ENCODE measurements around the gene FAM53A.

The FAM53A gene

GRCh38 chr4:1685235-1686150 is 1.4 kb upstream of the FAM53A start:
- no peak overlapping the region for H4K8ac ChIP-seq (ENCODE audit: low read length)
- peak overlapping the region; percentile 31 for H3K27ac ChIP-seq (ENCODE audit: low read length, poor library complexity, severe bottlenecking)
- H3K14ac ChIP-seq (ENCODE audit: low read length in 2 of 2) = no peak overlapping the region
- peaks cover 27% of the 10 kb centered on the region for H3K4me1 ChIP-seq (ENCODE audit: control insufficient read depth, insufficient read depth, low read depth, low read length)
- H2AK5ac ChIP-seq (ENCODE audit: low read length, severe bottlenecking) = peak overlapping the region; percentile 49
- H3K27me3 ChIP-seq (ENCODE audit: control insufficient read depth in 1 of 2, insufficient read depth in 1 of 2, low read length in 2 of 2) = no peaks in the 10 kb centered on the region
- H3K18ac ChIP-seq (ENCODE audit: low read depth in 1 of 2, low read length in 2 of 2) = no peak overlapping the region
- H3K4me2 ChIP-seq (ENCODE audit: low read length, poor library complexity, severe bottlenecking) = no peak overlapping the region
- H3K23ac ChIP-seq (ENCODE audit: low read length in 2 of 2) = no peak overlapping the region
- H2BK12ac ChIP-seq (ENCODE audit: low read length in 2 of 2) = no peak overlapping the region
- H4K91ac ChIP-seq (ENCODE audit: low read length) = no peak overlapping the region
- peak overlapping the region in 1 of 2 experiments; percentile 79 for H3K4me3 ChIP-seq (ENCODE audit: insufficient read depth in 1 of 2, low read depth in 1 of 2, low read length in 2 of 2)
- no peak overlapping the region for H2BK5ac ChIP-seq (ENCODE audit: low read depth, low read length, poor library complexity, severe bottlenecking)
- H2AFZ ChIP-seq (ENCODE audit: low read depth, low read length) = no peak overlapping the region
- H2BK120ac ChIP-seq (ENCODE audit: low read depth, low read length) = no peak overlapping the region
- no peak for DNase-seq
- H3K36me3 ChIP-seq (ENCODE audit: control insufficient read depth in 1 of 2, insufficient read depth in 2 of 2, low read depth in 1 of 2, low read length in 2 of 2) = peaks cover 3 to 7% of the 10 kb centered on the region in 2 experiments
- H3K9me3 ChIP-seq (ENCODE audit: control insufficient read depth, low read length) = no peaks in the 10 kb centered on the region
- 91% methylated on average over 22 of the region's 23 CpGs for WGBS
- no peak overlapping the region for H3K4ac ChIP-seq (ENCODE audit: low read depth in 1 of 2, low read length in 2 of 2)
- H2BK15ac ChIP-seq (ENCODE audit: low read depth, poor library complexity, severe bottlenecking) = peak overlapping the region; percentile 44
- H3K9ac ChIP-seq (ENCODE audit: low read length) = no peak overlapping the region
- H3K79me1 ChIP-seq (replicated peaks; ENCODE audit: low read length, poor library complexity, severe bottlenecking) = peaks cover 3% of the 10 kb centered on the region

- Histone ChIP-seq H3K23ac (ENCODE audit: low read length in 2 of 2) (no peak overlapping the region), H3K14ac (ENCODE audit: low read length in 2 of 2) (peak overlapping the region in 1 of 2 experiments; percentile 13), H3K36me3 (ENCODE audit: control insufficient read depth in 1 of 2, insufficient read depth in 2 of 2, low read depth in 1 of 2, low read length in 2 of 2) (peaks cover 0 to 3% of the 10 kb centered on the region in 2 experiments), H2BK12ac (ENCODE audit: low read length in 2 of 2) (peak overlapping the region in 1 of 2 experiments; percentile 79), H2BK15ac (ENCODE audit: low read depth, poor library complexity, severe bottlenecking) (peak overlapping the region; percentile 44), H2BK5ac (ENCODE audit: low read depth, low read length, poor library complexity, severe bottlenecking) (no peak overlapping the region), H4K8ac (ENCODE audit: low read length) (peak overlapping the region; percentile 100), H2AFZ (ENCODE audit: low read depth, low read length) (peak overlapping the region; percentile 43), H3K4me1 (ENCODE audit: control insufficient read depth, insufficient read depth, low read depth, low read length) (peaks cover 27% of the 10 kb centered on the region), H3K4me3 (ENCODE audit: insufficient read depth in 1 of 2, low read depth in 1 of 2, low read length in 2 of 2) (peak overlapping the region; percentile 73 to 79), H3K9ac (ENCODE audit: low read length) (peak overlapping the region; percentile 77), H4K91ac (ENCODE audit: low read length) (peak overlapping the region; percentile 97), H3K27me3 (ENCODE audit: control insufficient read depth in 1 of 2, insufficient read depth in 1 of 2, low read length in 2 of 2) (no peaks in the 10 kb centered on the region), H2AK5ac (ENCODE audit: low read length, severe bottlenecking) (peak overlapping the region; percentile 49), H2BK120ac (ENCODE audit: low read depth, low read length) (no peak overlapping the region), H3K4ac (ENCODE audit: low read depth in 1 of 2, low read length in 2 of 2) (peak overlapping the region; percentile 14 to 99), H3K18ac (ENCODE audit: low read depth in 1 of 2, low read length in 2 of 2) (peak overlapping the region; percentile 85 to 96), H3K79me1 (replicated peaks; ENCODE audit: low read length, poor library complexity, severe bottlenecking) (peaks cover 3% of the 10 kb centered on the region), H3K27ac (ENCODE audit: low read length, poor library complexity, severe bottlenecking) (no peak overlapping the region), H3K4me2 (ENCODE audit: low read length, poor library complexity, severe bottlenecking) (peak overlapping the region; percentile 53), H3K9me3 (ENCODE audit: control insufficient read depth, low read length) (no peaks in the 10 kb centered on the region)
- no peak for DNase-seq
- WGBS = 43% methylated on average over 62 of the region's 66 CpGs
Measured at GRCh38 chr4:1684506-1685234, 557 bp upstream of the FAM53A start.

GRCh38 chr4:1683261-1683735 is 815 bp downstream of the FAM53A start:
- H3K79me1 ChIP-seq (replicated peaks; ENCODE audit: low read length, poor library complexity, severe bottlenecking) = peaks cover 3% of the 10 kb centered on the region
- peak overlapping the region in 1 of 2 experiments; percentile 11 for H3K4ac ChIP-seq (ENCODE audit: low read depth in 1 of 2, low read length in 2 of 2)
- no peaks in the 10 kb centered on the region for H3K36me3 ChIP-seq (ENCODE audit: control insufficient read depth in 1 of 2, insufficient read depth in 2 of 2, low read depth in 1 of 2, low read length in 2 of 2)
- no peak overlapping the region for H2BK15ac ChIP-seq (ENCODE audit: low read depth, poor library complexity, severe bottlenecking)
- H3K4me2 ChIP-seq (ENCODE audit: low read length, poor library complexity, severe bottlenecking) = peak overlapping the region; percentile 99
- no peak overlapping the region for H2BK12ac ChIP-seq (ENCODE audit: low read length in 2 of 2)
- no peak overlapping the region for H4K91ac ChIP-seq (ENCODE audit: low read length)
- peak overlapping the region; percentile 72 to 73 for H3K4me3 ChIP-seq (ENCODE audit: insufficient read depth in 1 of 2, low read depth in 1 of 2, low read length in 2 of 2)
- WGBS = 26% methylated on average over 11 of the region's 13 CpGs
- no peaks in the 10 kb centered on the region for H3K27me3 ChIP-seq (ENCODE audit: control insufficient read depth in 1 of 2, insufficient read depth in 1 of 2, low read length in 2 of 2)
- H3K18ac ChIP-seq (ENCODE audit: low read depth in 1 of 2, low read length in 2 of 2) = peak overlapping the region; percentile 79 to 87
- no peak overlapping the region for H4K8ac ChIP-seq (ENCODE audit: low read length)
- no peaks in the 10 kb centered on the region for H3K9me3 ChIP-seq (ENCODE audit: control insufficient read depth, low read length)
- peak; percentile 84 for DNase-seq
- no peak overlapping the region for H2BK5ac ChIP-seq (ENCODE audit: low read depth, low read length, poor library complexity, severe bottlenecking)
- H3K4me1 ChIP-seq (ENCODE audit: control insufficient read depth, insufficient read depth, low read depth, low read length) = peaks cover 27% of the 10 kb centered on the region
- peak overlapping the region; percentile 82 for H3K27ac ChIP-seq (ENCODE audit: low read length, poor library complexity, severe bottlenecking)
- H2BK120ac ChIP-seq (ENCODE audit: low read depth, low read length) = no peak overlapping the region
- no peak overlapping the region for H3K14ac ChIP-seq (ENCODE audit: low read length in 2 of 2)
- no peak overlapping the region for H2AK5ac ChIP-seq (ENCODE audit: low read length, severe bottlenecking)
- H2AFZ ChIP-seq (ENCODE audit: low read depth, low read length) = peak overlapping the region; percentile 98
- H3K23ac ChIP-seq (ENCODE audit: low read length in 2 of 2) = peak overlapping the region in 1 of 2 experiments; percentile 7
- peak overlapping the region; percentile 89 for H3K9ac ChIP-seq (ENCODE audit: low read length)

- H3K18ac ChIP-seq (ENCODE audit: low read depth in 1 of 2, low read length in 2 of 2) = no peak overlapping the region
- H4K8ac ChIP-seq (ENCODE audit: low read length) = no peak overlapping the region
- H2AK5ac ChIP-seq (ENCODE audit: low read length, severe bottlenecking) = no peak overlapping the region
- no peak overlapping the region for H2BK12ac ChIP-seq (ENCODE audit: low read length in 2 of 2)
- peak overlapping the region; percentile 46 for H2AFZ ChIP-seq (ENCODE audit: low read depth, low read length)
- no peaks in the 10 kb centered on the region for H3K9me3 ChIP-seq (ENCODE audit: control insufficient read depth, low read length)
- H3K23ac ChIP-seq (ENCODE audit: low read length in 2 of 2) = no peak overlapping the region
- H2BK5ac ChIP-seq (ENCODE audit: low read depth, low read length, poor library complexity, severe bottlenecking) = no peak overlapping the region
- no peak overlapping the region for H4K91ac ChIP-seq (ENCODE audit: low read length)
- H3K14ac ChIP-seq (ENCODE audit: low read length in 2 of 2) = no peak overlapping the region
- H3K27ac ChIP-seq (ENCODE audit: low read length, poor library complexity, severe bottlenecking) = peak overlapping the region; percentile 82
- H3K27me3 ChIP-seq (ENCODE audit: control insufficient read depth in 1 of 2, insufficient read depth in 1 of 2, low read length in 2 of 2) = no peaks in the 10 kb centered on the region
- DNase-seq = peak; percentile 9
- H3K79me1 ChIP-seq (replicated peaks; ENCODE audit: low read length, poor library complexity, severe bottlenecking) = peaks cover 3% of the 10 kb centered on the region
- peak overlapping the region; percentile 89 for H3K9ac ChIP-seq (ENCODE audit: low read length)
- no peak overlapping the region for H2BK120ac ChIP-seq (ENCODE audit: low read depth, low read length)
- 86% methylated on average over 12 of the region's 13 CpGs for WGBS
- peaks cover 27% of the 10 kb centered on the region for H3K4me1 ChIP-seq (ENCODE audit: control insufficient read depth, insufficient read depth, low read depth, low read length)
- peak overlapping the region; percentile 20 for H3K4me2 ChIP-seq (ENCODE audit: low read length, poor library complexity, severe bottlenecking)
- no peak overlapping the region for H3K4ac ChIP-seq (ENCODE audit: low read depth in 1 of 2, low read length in 2 of 2)
- no peak overlapping the region for H2BK15ac ChIP-seq (ENCODE audit: low read depth, poor library complexity, severe bottlenecking)
- H3K4me3 ChIP-seq (ENCODE audit: insufficient read depth in 1 of 2, low read depth in 1 of 2, low read length in 2 of 2) = peak overlapping the region in 1 of 2 experiments; percentile 72
- no peaks in the 10 kb centered on the region for H3K36me3 ChIP-seq (ENCODE audit: control insufficient read depth in 1 of 2, insufficient read depth in 2 of 2, low read depth in 1 of 2, low read length in 2 of 2)
Measured at GRCh38 chr4:1682860-1683259, 1.3 kb downstream of the FAM53A start.
